22Rv1 (cell line): ENCODE measurements around the gene TBC1D3I.
"Not testable (repeated sequence)": the region's sequence is repeated elsewhere in the genome, so short reads cannot be mapped to it uniquely, and the experiment has no call there.

Experiments
- H3K27ac ChIP-seq: fragments of 450-650 bp; 2 replicates; pipeline ENCODE4 v1.5.1; 2017
- CTCF ChIP-seq: fragments of 450-650 bp; IDR thresholded peaks from 2 replicates; pipeline ENCODE4 v1.5.1; 2017; ENCODE audit warnings: mild to moderate bottlenecking
- ZFX ChIP-seq: fragments of 450-650 bp; IDR thresholded peaks from 2 replicates; pipeline ENCODE4 v1.6.1; 2017; ENCODE audit warnings: antibody characterized with exemption, borderline replicate concordance

The TBC1D3I gene

GRCh38 chr17:36213695-36214094, 50.7 kb downstream of the TBC1D3I start:
- H3K27ac ChIP-seq: no peak overlapping the region
- TF ChIP-seq CTCF (no peak), ZFX (no peak)

DNA sequence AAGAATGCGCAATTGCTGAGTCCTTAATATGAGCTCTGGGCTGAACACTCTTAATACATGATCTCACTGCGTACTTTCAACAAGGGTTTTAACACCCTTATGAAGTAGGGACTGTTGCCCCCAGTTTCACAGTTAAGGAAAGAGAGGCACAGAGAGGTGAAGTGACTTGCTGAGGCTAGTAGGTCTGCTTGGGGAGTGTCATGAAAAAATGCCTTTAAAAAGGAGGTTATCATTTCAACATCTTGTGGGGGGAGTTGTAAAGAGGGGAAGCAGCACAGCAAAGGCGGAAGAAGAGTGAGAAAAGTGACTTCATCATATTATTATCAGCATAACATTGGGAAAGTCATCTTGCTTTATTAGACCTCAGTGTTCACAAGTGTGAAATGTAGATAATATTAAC, 51.4 kb downstream of the TBC1D3I start:
- H3K27ac ChIP-seq: no peak overlapping the region
- TF ChIP-seq CTCF (no peak), ZFX (no peak)

GRCh38 chr17:36212272-36212605, 52.1 kb downstream of the TBC1D3I start:
- no peak for TF ChIP-seq CTCF
- TF ChIP-seq ZFX: no peak
- no peak overlapping the region for H3K27ac ChIP-seq

DNA sequence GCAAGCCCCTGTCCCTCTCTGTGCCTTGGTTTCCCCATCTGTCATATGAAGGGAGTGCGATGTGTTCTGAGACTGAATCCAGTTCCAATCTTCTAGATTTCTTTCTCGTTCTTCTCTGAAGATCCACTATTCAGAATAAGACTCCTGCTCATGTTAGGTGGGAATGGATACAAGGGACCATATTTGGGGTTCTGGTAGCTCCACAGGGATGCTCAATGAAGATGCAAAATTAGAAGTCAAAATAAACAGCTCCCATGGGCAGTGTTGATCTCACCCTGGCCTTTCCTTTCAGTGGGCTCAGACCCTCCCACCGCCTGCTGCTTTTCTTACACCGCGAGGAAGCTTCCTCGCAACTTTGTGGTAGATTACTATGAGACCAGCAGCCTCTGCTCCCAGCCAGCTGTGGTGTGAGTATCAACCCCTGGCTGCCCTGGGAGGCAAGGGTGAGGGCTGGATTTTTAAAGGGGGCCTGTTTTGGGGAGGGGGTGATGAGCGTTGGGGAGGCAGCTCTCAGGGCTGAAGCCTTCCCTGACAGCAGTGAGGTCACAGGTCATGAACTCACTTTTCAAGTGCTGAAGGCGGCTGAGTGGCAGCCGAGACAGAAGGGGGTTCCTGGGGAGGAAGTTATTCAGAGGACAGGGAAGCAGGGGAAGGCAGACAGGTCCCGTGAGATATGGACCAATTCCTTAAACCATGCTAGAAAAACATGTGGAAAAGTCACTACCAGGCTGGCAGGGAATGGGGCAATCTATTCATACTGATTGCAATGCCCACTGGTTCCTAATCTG, 52.7 kb downstream of the TBC1D3I start:
- H3K27ac ChIP-seq: not testable (repeated sequence)

- H3K27ac ChIP-seq: not testable (repeated sequence)
Observed at GRCh38 chr17:36210439-36211211, 53.7 kb downstream of the TBC1D3I start, which contains the start of gene CCL4L2. CCL4L2 (plus strand) TSS chr17:36211063.

DNA sequence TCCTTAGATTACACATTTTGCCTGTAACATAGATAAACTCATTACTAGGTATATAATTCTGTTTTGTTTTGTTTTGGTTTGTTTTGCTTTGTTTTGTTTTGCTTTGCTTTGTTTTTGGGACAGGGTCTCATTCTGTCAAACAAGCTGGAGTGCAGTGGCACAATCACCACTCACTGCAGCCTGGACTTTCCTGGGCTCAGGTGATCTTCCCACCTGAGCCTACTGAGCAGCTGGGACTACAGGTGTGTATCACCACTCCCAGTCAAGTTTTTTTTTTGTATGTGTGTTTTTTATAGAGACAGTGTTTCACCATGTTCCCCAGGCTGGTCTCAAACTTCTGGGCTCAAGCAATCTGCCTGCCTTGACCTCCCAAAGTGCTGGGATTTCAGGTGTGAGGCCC, 54.8 kb downstream of the TBC1D3I start:
- no peak overlapping the region for H3K27ac ChIP-seq
- no peak for TF ChIP-seq ZFX

DNA sequence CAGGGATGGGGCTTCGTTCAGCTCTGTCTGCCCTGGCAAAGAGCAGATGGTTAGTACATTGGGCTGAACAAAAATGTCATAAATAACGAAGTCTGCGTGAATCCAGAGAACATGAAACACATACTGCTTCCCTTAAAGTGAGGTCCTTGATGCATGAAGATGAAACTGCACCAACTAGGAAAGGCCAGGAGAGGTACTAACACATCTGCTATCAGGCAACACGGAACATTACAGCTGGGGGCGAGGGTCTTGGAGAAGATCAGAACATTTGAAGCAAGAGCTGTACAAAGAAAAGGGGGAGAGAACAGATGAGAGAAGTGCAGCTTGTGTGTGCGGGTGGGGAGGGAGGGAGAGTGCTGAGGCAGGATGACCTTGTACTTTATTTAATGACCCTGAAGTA, 57.0 kb downstream of the TBC1D3I start:
- not testable (repeated sequence) for H3K27ac ChIP-seq

- not testable (repeated sequence) for H3K27ac ChIP-seq
Observed at GRCh38 chr17:36206486-36206821, 57.9 kb downstream of the TBC1D3I start.

GRCh38 chr17:36205637-36206485, 58.5 kb downstream of the TBC1D3I start:
- TF ChIP-seq CTCF (no peak), ZFX (no peak)
- no peak overlapping the region for H3K27ac ChIP-seq
